HG02970 (cell line): ENCODE results near the gene TP53.

Experiments used
- ATAC-seq: cut with Tn5 transposase; IDR thresholded peaks from one replicate; pipeline ENCODE4 v1.9.1; 2021; ENCODE audit warnings: mild to moderate bottlenecking, moderate library complexity, moderate number of reproducible peaks; ENCODE audit not compliant: unreplicated experiment, low FRiP score

The TP53 gene

DNA sequence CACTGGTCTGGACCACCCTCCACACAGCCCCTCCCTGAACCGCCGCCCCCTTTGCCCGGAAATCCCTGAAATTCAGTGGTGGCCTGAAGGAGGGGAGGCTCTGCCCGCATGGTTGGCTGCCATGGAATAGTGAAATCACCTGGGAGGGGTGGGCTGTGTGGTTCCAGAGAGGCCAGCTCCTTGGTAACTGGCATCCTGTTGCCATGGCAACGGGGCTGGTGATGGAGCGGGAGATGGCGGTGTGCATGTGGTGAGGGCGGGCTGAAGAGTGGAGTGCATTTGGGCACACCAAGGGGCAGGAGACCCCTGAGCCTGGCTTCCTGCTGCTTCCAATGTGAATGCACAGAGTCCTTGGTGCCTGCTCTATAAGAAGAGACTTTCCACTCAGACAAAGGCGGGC, 20.2 kb upstream of the TP53 start:
- no peak for ATAC-seq

DNA sequence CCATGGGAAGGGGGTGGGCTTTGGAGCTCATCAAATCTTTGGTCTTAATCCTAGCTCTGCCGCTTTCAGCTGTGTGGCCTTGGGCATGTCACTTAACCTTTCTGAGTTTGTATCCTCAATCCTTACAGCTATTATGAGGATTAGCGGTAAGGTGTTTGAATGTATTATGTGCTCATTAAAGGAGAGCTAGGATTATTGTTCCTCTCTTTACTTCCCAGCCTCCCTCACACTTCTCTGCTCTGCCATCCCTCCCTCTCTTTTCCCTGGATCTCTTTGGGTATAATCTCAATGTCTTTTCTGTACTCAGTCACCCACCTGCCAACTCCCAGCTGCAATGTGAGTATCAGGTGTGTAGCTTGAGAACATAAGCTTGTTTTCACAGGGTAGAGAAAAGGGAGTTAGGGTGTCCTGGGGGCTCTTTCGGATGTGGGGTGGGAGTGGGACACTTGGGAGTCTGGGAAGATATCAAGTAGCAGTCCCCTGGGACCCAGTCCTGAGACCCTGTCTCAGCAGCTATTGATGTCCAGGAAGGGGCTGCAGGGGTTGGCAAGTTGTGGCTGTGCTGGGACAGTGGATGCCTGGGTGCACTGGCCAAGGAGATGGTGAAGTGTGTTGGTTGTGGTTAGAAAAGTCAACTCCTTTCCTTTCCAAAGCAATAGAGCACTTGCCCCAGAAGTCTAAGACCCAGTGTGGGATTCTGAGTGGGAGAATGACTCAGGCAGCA, 19.5 kb upstream of the TP53 start:
- ATAC-seq = no peak

DNA sequence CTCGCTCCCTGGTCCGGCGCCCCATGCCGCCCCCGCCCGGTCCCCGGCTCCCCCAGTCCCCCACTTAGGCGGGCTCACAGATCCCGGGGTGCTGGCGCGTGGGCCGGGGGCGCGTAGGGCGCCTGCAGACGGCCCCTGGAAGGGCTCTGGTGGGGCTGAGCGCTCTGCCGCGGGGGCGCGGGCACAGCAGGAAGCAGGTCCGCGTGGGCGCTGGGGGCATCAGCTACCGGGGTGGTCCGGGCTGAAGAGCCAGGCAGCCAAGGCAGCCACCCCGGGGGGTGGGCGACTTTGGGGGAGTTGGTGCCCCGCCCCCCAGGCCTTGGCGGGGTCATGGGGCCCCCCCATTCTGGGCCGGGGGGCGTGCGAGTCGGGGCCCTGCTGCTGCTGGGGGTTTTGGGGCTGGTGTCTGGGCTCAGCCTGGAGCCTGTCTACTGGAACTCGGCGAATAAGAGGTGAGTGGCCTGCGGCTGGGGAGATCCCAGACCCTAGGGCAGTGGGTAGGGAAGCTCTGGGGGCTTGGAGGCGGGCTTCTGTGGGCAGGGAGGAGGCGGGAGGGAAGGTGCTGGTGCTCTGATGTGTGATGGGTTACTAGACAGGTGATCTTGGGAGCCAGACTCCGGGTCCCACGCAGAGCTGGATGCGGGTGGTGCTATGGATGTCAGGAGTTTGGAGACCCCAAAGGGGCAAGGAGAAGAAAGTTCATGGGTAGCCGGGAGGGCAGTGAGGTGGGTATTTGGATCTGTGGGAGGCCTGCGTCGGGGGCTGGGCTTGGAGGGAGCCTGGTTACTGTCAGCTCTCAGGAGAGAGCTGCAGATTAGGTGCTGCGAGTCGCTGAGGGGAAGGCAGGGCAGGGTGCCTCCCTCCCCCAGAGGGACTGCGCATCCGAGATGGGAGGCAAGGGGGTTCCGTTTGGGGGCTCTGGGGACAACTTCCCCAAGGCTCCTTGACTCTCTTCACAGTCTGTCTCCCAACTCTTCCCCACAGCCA, 18.3 kb upstream of the TP53 start:
- ATAC-seq = no peak

- no peak for ATAC-seq
These were observed 17.4 kb upstream of the TP53 start, which contains the start of gene EFNB3 for GRCh38 chr17:7704601-7705268. Gene EFNB3 (plus strand): TSS chr17:7705202. CDS start chr17:7705599, 397 bp downstream.

- ATAC-seq = no peak
These were observed 16.5 kb upstream of the TP53 start for GRCh38 chr17:7703584-7704479.

GRCh38 chr17:7702776-7703175, 15.5 kb upstream of the TP53 start:
- ATAC-seq = no peak

DNA sequence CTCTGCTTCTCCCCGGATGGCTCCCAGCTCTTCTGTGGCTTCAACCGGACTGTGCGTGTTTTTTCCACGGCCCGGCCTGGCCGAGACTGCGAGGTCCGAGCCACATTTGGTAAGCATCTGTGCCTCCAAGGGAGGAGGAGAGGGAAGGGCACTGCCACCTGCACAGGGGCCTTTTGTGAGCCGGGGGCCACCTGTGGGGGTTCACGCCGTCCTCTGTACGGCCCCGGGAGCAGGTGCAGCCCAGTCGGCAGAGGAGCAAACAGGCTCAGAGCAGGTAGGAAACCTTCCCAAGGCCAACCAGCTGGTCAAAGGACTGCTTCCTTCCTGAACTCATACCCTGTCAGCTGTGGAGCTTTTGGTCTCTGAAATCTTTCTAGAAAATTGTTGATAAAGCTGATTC, 14.4 kb upstream of the TP53 start:
- no peak for ATAC-seq

GRCh38 chr17:7700510-7700909, 13.2 kb upstream of the TP53 start:
- ATAC-seq = no peak

- no peak for ATAC-seq
These were observed 10.7 kb upstream of the TP53 start for GRCh38 chr17:7697828-7698588.

GRCh38 chr17:7695586-7695985, 8.3 kb upstream of the TP53 start:
- no peak for ATAC-seq

DNA sequence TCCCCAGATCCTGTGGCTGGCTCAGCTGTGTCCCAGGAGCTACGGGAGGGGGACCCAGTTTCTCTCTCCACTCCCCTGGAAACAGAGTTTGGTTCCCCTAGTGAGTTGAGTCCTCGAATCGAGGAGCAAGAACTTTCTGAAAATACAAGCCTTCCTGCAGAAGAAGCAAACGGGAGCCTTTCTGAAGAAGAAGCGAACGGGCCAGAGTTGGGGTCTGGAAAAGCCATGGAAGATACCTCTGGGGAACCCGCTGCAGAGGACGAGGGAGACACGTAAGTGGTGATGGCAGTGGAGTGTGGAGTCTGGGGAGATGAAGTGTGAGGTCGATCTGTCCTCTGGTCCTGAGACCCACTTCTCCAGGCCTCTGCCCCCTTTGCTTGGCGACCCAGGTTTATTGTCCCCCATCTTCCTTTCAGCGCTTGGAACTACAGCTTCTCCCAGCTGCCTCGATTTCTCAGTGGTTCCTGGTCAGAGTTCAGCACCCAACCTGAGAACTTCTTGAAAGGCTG, 1.6 kb upstream of the TP53 start:
- no peak for ATAC-seq

GRCh38 chr17:7687908-7688807, 868 bp upstream of the TP53 start, which contains the start of gene WRAP53:
Gene WRAP53 (plus strand): TSS chr17:7688477. CDS start chr17:7688649, 172 bp downstream.
- ATAC-seq = peak; percentile 60

DNA sequence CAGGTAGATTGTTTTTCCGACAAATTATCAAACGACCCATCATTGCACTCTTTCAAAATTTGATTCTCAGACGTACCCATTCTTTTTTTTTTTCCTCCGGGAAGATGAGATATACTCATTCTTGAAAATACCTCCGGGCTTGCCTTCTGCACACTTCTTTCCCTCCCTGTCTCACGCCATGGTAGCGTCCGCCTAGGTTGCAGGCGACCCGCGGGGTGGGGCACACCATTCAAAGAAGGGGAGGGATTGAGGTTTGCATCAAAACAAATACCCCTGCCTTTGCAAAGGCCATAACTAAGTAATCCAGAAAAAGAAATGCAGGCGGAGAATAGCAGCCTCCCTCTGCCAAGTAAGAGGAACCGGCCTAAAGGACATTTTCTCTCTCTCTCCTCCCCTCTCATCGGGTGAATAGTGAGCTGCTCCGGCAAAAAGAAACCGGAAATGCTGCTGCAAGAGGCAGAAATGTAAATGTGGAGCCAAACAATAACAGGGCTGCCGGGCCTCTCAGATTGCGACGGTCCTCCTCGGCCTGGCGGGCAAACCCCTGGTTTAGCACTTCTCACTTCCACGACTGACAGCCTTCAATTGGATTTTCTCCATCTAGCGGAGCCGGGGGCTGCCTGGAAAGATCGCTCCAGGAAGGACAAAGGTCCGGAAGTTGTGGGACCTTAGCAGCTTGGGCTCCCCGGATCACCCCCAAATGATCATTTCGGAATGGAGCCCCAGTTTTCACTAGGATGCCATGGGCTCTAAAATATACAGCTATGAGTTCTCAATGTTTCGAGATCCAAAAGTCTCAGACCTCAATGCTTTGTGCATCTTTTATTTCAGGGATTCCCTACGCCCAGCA, 843 bp downstream of the TP53 start:
- ATAC-seq = peak; percentile 60

GRCh38 chr17:7685533-7686221, 1.6 kb downstream of the TP53 start:
- ATAC-seq = peak; percentile 42

DNA sequence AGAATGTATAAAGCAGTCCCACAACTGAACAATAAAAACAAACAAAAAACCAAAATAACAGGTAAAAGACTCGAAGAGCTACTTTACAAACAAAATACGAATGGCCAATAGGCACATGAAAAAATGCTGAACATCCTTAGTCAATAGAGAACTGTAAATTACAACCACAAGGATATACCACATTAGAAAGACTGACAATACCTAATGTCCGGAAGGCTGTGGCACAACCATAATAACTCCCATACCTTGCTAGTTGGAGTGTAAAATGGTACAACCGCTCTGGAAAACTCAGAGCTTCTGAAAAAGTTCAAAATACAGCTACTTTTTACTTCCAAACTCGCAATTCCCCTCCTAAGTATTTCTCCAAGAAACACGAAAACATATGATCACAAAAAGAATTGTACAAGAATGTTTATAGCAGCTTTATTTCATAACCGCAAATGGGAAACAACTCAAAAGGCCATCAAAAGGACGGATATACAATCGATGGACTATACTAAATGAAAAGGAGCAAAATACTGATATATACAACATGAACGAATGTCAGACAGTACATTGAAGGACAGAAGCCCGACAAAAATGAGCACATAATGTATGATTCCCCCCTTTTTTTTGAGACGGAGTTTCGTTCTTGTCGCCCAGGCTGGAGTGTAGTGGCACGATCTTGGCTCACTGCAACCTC, 2.3 kb downstream of the TP53 start:
- ATAC-seq = no peak
